Neural crest cell (in vitro differentiated cells): ENCODE measurements around the gene SEMA4D. TPM values are rescaled to one million over a fixed set of nuclear protein-coding genes. Genes with fewer than 3 reads are reported as not detected.

Source experiments
- DNase-seq: peaks from one replicate; pipeline ENCODE4 v3.0.0; 2021; ENCODE audit warnings: low read depth, mixed read lengths, low spot score
- H3K27ac Mint-ChIP-seq: one replicate; pipeline ENCODE4 v1.8.0; 2021; ENCODE audit warnings: mild to moderate bottlenecking, mixed read lengths; ENCODE audit not compliant: unreplicated experiment
- H3K27me3 Mint-ChIP-seq: 2 replicates; pipeline ENCODE4 v1.8.0; 2021; ENCODE audit warnings: low read depth, mild to moderate bottlenecking, mixed read lengths
- H3K36me3 Mint-ChIP-seq: 2 replicates; pipeline ENCODE4 v1.8.0; 2021; ENCODE audit warnings: low read depth, mild to moderate bottlenecking, mixed read lengths
- H3K4me1 Mint-ChIP-seq: 2 replicates; pipeline ENCODE4 v1.8.0; 2021; ENCODE audit warnings: mixed read lengths
- H3K4me3 Mint-ChIP-seq: one replicate; pipeline ENCODE4 v1.8.0; 2021; ENCODE audit warnings: mild to moderate bottlenecking, mixed read lengths
- H3K9me3 Mint-ChIP-seq: 2 replicates; pipeline ENCODE4 v1.8.0; 2021; ENCODE audit warnings: mixed read lengths
- CTCF ChIP-seq: fragments of 200-600 bp; sonication (generic); conservative IDR thresholded peaks from 2 replicates; pipeline ENCODE4 v1.5.0; 2021; ENCODE audit warnings: antibody characterized with exemption, mild to moderate bottlenecking
- total RNA-seq: library from RNA; stranded (reverse); gene quantifications from 2 replicates; pipeline ENCODE4 v1.2.1, GENCODE V29; 2021

Gene SEMA4D
- total RNA-seq, 1 donor from 2014 or later: 33.5 TPM

DNA sequence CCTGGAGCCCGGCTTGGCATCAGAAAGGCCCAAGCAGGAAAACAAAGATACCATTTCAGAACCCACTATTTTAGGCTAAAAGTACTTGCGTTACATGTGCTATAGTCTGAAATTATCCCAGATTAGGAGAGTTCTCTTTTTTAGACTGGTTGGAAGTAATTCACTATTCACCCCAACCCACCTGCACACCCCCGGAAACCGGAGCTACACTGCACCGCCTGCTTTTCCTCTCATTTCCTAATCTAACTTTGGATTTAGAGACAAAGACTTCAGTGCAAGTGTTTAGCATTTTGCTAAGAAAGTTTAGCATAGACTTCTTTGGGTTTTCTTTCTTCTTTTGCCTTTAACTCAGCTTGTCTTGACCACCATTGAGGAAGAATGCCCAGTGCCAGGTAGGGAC lies 100.4 kb downstream of the SEMA4D start:
- no peak for DNase-seq
- H3K27me3 Mint-ChIP-seq: peaks cover 35% of the 10 kb centered on the region
- H3K36me3 Mint-ChIP-seq: peaks cover 17% of the 10 kb centered on the region
- no peak overlapping the region for H3K27ac Mint-ChIP-seq
- TF ChIP-seq CTCF: no peak
- H3K4me3 Mint-ChIP-seq: no peak overlapping the region
- no peaks in the 10 kb centered on the region for H3K4me1 Mint-ChIP-seq
- H3K9me3 Mint-ChIP-seq: no peaks in the 10 kb centered on the region

- DNase-seq: no peak
- no peak overlapping the region for H3K4me3 Mint-ChIP-seq
- peaks cover 24% of the 10 kb centered on the region for H3K27me3 Mint-ChIP-seq
- H3K27ac Mint-ChIP-seq: no peak overlapping the region
- no peaks in the 10 kb centered on the region for H3K9me3 Mint-ChIP-seq
- H3K4me1 Mint-ChIP-seq: no peaks in the 10 kb centered on the region
- peaks cover 6% of the 10 kb centered on the region for H3K36me3 Mint-ChIP-seq
- no peak for TF ChIP-seq CTCF
These were observed 101.8 kb downstream of the SEMA4D start for GRCh38 chr9:89395931-89396710.

DNA sequence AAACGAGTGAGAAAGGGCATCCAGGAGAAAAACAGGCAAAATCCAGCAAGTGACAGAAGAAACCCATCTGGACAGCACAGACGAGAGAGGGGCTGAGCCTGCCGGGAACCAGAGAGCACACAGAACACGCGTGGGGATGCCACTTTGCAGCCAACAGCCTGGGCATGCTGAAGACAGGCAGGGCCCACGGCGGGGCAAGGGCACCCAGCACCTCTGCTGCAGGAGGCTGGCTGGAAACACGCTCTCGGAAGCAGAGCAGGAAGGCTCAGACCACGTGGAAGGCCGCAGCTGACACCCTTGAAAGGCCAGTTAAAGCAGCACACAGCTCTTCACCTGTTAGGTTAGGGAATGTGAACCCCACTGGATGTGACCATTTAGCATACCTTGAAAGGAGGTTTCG lies 103.5 kb downstream of the SEMA4D start:
- H3K27ac Mint-ChIP-seq: no peak overlapping the region

GRCh38 chr9:89391585-89391984 lies 106.3 kb downstream of the SEMA4D start:
- no peaks in the 10 kb centered on the region for H3K9me3 Mint-ChIP-seq
- peaks cover 8% of the 10 kb centered on the region for H3K36me3 Mint-ChIP-seq
- H3K4me3 Mint-ChIP-seq: no peak overlapping the region
- DNase-seq: no peak
- H3K27ac Mint-ChIP-seq: no peak overlapping the region
- peaks cover 3% of the 10 kb centered on the region for H3K27me3 Mint-ChIP-seq
- TF ChIP-seq CTCF: no peak
- H3K4me1 Mint-ChIP-seq: no peaks in the 10 kb centered on the region

More for the DNA sequence above, 103.5 kb downstream of the SEMA4D start:
- DNase-seq: no peak
- Mint-ChIP-seq H3K4me3 (no peak overlapping the region), H3K27me3 (peaks cover 14% of the 10 kb centered on the region), H3K9me3 (no peaks in the 10 kb centered on the region), H3K4me1 (no peaks in the 10 kb centered on the region), H3K36me3 (peaks cover 8% of the 10 kb centered on the region)
- TF ChIP-seq CTCF: no peak

- Mint-ChIP-seq H3K9me3 (no peaks in the 10 kb centered on the region), H3K36me3 (peaks cover 11% of the 10 kb centered on the region), H3K4me3 (no peak overlapping the region), H3K27ac (no peak overlapping the region), H3K27me3 (peaks cover 3% of the 10 kb centered on the region), H3K4me1 (no peaks in the 10 kb centered on the region)
- no peak for DNase-seq
- TF ChIP-seq CTCF: no peak
These were observed 107.3 kb downstream of the SEMA4D start for GRCh38 chr9:89390578-89391116.
